Measurements from ENCODE around the gene CZIB. TPM values are rescaled to one million over a fixed set of nuclear protein-coding genes. Genes with fewer than 3 reads are reported as not detected.

CZIB gene
- total RNA-seq, 4 donors from 2014 or later = 58.8 to 103 (median 84.4) TPM

DNA sequence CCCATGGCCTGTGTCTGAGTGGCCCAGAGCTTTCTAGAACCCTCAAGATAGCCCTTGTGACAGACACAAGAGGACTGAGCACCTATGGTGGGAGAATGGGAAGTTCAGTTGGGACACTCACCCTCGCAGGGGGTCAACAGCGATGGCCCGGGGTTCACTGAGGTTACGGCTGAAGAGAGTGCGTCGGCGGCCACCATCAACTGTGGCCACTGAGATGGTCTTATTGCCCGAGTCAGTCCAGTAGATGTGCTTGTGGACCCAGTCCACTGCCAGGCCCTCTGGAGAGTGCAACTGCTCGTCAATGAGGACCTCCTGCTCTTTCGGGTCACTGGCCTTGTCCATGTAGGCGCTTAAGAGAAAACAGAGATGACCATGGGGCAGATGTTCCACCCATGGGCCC is 43.6 kb upstream of the CZIB start:
- TF ChIP-seq POLR2A (IDR thresholded peaks at IDR 0.05) = no peak
- no peak for TF ChIP-seq EP300 (IDR thresholded peaks at IDR 0.05)
- TF ChIP-seq, protein P1, sequence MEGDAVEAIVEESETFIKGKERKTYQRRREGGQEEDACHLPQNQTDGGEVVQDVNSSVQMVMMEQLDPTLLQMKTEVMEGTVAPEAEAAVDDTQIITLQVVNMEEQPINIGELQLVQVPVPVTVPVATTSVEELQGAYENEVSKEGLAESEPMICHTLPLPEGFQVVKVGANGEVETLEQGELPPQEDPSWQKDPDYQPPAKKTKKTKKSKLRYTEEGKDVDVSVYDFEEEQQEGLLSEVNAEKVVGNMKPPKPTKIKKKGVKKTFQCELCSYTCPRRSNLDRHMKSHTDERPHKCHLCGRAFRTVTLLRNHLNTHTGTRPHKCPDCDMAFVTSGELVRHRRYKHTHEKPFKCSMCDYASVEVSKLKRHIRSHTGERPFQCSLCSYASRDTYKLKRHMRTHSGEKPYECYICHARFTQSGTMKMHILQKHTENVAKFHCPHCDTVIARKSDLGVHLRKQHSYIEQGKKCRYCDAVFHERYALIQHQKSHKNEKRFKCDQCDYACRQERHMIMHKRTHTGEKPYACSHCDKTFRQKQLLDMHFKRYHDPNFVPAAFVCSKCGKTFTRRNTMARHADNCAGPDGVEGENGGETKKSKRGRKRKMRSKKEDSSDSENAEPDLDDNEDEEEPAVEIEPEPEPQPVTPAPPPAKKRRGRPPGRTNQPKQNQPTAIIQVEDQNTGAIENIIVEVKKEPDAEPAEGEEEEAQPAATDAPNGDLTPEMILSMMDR (IDR thresholded peaks at IDR 0.05) = no peak
- no peak for TF ChIP-seq POLR2AphosphoS5 (IDR thresholded peaks at IDR 0.05)
- no peaks in the 10 kb centered on the region for H3K27me3 ChIP-seq
- no peak overlapping the region for H3K4me3 ChIP-seq
- H3K36me3 ChIP-seq = peaks cover 0 to 7% of the 10 kb centered on the region in 2 donors
- ATAC-seq = no peak
- WGBS, 2 donors (ENCODE audit: low coverage in 1 of 2) = no CpG with 5 or more reads among the region's 11 CpGs
- H3K4me1 ChIP-seq = no peaks in the 10 kb centered on the region
- no peak overlapping the region for H3K27ac ChIP-seq
- no peaks in the 10 kb centered on the region for H3K9me3 ChIP-seq

DNA sequence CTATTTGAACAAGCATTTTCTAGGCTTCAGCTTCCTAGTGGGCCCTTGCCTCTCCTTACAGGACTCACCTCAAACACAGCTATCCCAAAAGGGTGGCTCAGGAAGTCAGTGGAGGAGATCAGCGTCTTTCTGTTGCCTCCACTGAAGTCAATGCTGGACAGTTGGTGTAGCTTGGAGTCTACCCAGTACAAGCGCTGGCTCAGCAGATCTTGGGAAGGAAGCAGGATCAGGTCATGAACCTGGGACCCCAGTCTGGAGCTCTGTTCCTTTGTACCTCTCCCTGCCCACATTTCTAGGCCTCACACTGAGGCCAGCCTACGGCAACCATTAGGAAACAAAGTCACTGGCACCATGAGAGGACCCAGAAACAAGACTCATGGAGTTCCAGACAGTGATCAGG is 41.6 kb upstream of the CZIB start:
- H3K4me1 ChIP-seq = no peaks in the 10 kb centered on the region
- WGBS, 2 donors (ENCODE audit: low coverage in 1 of 2) = 100% methylated on average over 1 of the region's 3 CpGs; no CpG with 5 or more reads in 1 of the 2 donors

DNA sequence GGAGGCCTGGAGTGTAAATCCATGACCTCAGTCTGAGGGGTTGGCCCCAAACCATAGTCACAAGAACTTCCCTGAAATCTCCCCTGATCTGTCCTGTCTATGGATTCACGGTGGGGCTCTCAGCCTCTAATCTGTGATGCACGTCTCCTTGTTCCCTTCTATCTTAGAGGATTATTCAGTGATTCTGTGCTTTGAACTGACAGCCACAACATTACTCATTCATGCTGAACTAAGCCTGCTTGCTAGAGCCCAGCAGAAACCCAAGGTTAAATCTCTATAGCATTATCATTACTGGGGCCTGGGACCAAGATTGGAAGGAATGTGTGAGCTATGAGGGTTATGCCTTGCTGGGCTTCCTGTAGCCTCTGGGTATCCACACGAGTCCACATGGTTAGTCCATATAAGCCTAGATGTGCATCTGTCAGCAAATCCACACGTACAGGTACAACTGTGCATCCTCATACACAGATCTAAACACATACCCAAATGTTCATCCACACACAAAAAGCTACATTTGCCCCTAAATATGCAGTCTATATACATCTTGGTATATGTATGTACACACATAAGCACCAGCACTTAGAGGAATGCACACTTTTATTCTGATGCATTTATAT is 40.3 kb upstream of the CZIB start:
- WGBS, 2 donors (ENCODE audit: low coverage in 1 of 2) = 65 to 100% methylated on average over 1 to 4 of the region's 4 CpGs
- Histone ChIP-seq H3K27me3 (no peaks in the 10 kb centered on the region), H3K4me1 (no peaks in the 10 kb centered on the region), H3K9me3 (no peaks in the 10 kb centered on the region), H3K4me3 (no peak overlapping the region), H3K27ac (no peak overlapping the region), H3K36me3 (peaks cover 0 to 7% of the 10 kb centered on the region in 2 donors)
- ATAC-seq = no peak
- TF ChIP-seq POLR2AphosphoS5 (IDR thresholded peaks at IDR 0.05) (no peak), POLR2A (IDR thresholded peaks at IDR 0.05) (no peak), EP300 (IDR thresholded peaks at IDR 0.05) (no peak)
- TF ChIP-seq, protein P1 (IDR thresholded peaks at IDR 0.05) = no peak

More for the DNA sequence above, 41.6 kb upstream of the CZIB start:
- ATAC-seq = no peak
- Histone ChIP-seq H3K4me3 (no peak overlapping the region), H3K27me3 (no peaks in the 10 kb centered on the region), H3K27ac (no peak overlapping the region), H3K36me3 (peaks cover 0 to 7% of the 10 kb centered on the region in 2 donors), H3K9me3 (no peaks in the 10 kb centered on the region)
- TF ChIP-seq POLR2A (IDR thresholded peaks at IDR 0.05) (no peak), POLR2AphosphoS5 (IDR thresholded peaks at IDR 0.05) (no peak), EP300 (IDR thresholded peaks at IDR 0.05) (no peak)
- TF ChIP-seq, protein P1 (IDR thresholded peaks at IDR 0.05) = no peak

DNA sequence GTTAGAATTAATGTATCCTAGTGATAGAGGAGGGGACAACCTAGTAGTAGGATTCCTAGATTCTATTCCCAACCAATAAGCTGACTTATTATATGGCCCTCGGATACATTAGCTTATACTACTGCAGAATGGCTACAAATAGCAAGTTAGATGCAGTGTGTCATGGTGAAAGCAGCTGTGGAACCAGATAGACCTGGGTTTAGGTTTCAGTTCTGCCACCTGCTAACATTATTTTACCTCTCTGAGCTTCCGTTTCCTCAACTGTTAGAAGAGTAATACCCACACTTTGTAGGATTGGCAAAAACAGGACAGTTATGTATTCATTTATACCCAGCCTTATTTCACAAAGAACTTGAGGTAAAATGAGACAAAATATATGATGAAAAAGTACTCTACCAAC is 39.5 kb upstream of the CZIB start:
- Histone ChIP-seq H3K27ac (no peak overlapping the region), H3K36me3 (peaks cover 0 to 7% of the 10 kb centered on the region in 2 donors), H3K4me3 (no peak overlapping the region), H3K27me3 (no peaks in the 10 kb centered on the region), H3K4me1 (no peaks in the 10 kb centered on the region), H3K9me3 (no peaks in the 10 kb centered on the region)
- TF ChIP-seq EP300 (IDR thresholded peaks at IDR 0.05) = no peak
- no peak for TF ChIP-seq POLR2AphosphoS5 (IDR thresholded peaks at IDR 0.05)
- TF ChIP-seq, protein P1 (IDR thresholded peaks at IDR 0.05) = no peak
- TF ChIP-seq POLR2A (IDR thresholded peaks at IDR 0.05) = no peak
- WGBS, 2 donors (ENCODE audit: low coverage in 1 of 2) = 100% methylated on average over 2 of the region's 2 CpGs
- no peak for ATAC-seq

DNA sequence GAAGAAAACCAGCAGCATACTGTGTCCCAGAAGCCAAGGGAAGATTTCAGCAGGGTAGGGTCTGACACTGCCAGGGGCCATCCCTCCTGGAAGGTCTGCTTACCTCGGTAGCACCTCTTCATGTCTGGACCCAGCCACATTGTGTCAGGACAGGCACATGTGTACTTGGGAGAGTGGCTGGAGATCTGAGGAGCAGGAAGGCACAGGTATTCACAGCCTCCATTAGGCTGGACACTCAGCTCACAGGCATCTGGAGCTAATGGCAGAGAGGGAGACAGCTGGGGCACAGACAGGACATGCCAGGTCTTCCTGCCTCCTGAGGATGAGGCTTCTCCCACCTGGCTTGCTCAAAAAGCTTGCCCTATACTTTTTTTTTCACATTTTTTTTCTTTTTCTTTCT is 37.8 kb upstream of the CZIB start:
- H3K4me1 ChIP-seq = no peaks in the 10 kb centered on the region
- H3K27me3 ChIP-seq = no peaks in the 10 kb centered on the region
- H3K4me3 ChIP-seq = no peak overlapping the region
- no CpG with 5 or more reads among the region's 1 CpG for WGBS, 2 donors (ENCODE audit: low coverage in 1 of 2)
- TF ChIP-seq, protein P1 (IDR thresholded peaks at IDR 0.05) = no peak
- TF ChIP-seq POLR2AphosphoS5 (IDR thresholded peaks at IDR 0.05) (no peak), EP300 (IDR thresholded peaks at IDR 0.05) (no peak), POLR2A (IDR thresholded peaks at IDR 0.05) (no peak)
- H3K9me3 ChIP-seq = no peaks in the 10 kb centered on the region
- peaks cover 0 to 7% of the 10 kb centered on the region in 2 donors for H3K36me3 ChIP-seq
- ATAC-seq = no peak
- H3K27ac ChIP-seq = no peak overlapping the region

All from gastroesophageal sphincter (tissue), 4 donors.